ENCODE data around the gene LHFPL2. TPM values are rescaled to one million over a fixed set of nuclear protein-coding genes. Genes with fewer than 3 reads are reported as not detected.

LHFPL2 gene
- total and polyA plus RNA-seq, 2 donors (not counting 1 experiment from before 2014, with no cell fraction given): 3.8 to 35.5 TPM

GRCh38 chr5:78633700-78634099 is 14.9 kb downstream of the LHFPL2 start:
- Histone ChIP-seq H3K4me3 (ENCODE audit: control extremely low read depth in 1 of 5, extremely low read depth in 1 of 5, insufficient read depth in 1 of 5, low read depth in 2 of 5, low read length in 4 of 5) (no peak overlapping the region), H3K36me3 (replicated peaks in 1 of 2; ENCODE audit: control extremely low read depth in 1 of 2, control insufficient read depth in 1 of 2, extremely low read depth in 1 of 2, insufficient read depth in 2 of 2, low read length in 1 of 2) (peaks cover 0 to 10% of the 10 kb centered on the region in 2 experiments), H3K27me3 (replicated peaks in 1 of 4; ENCODE audit: control extremely low read depth in 1 of 4, control insufficient read depth in 3 of 4, insufficient read depth in 4 of 4, low read length in 3 of 4) (no peaks in the 10 kb centered on the region), H4K20me1 (ENCODE audit: control insufficient read depth, insufficient read depth, low read length, poor library complexity, severe bottlenecking) (no peaks in the 10 kb centered on the region), H3K27ac (ENCODE audit: low read length in 2 of 2) (no peak overlapping the region), H3K9me3 (ENCODE audit: control extremely low read depth in 1 of 3, control insufficient read depth in 2 of 3, insufficient read depth in 1 of 3, low read length in 2 of 3) (no peaks in the 10 kb centered on the region), H3K79me2 (ENCODE audit: control insufficient read depth, insufficient read depth, low read length) (peaks cover 35% of the 10 kb centered on the region), H3K4me2 (replicated peaks; ENCODE audit: low read depth, low read length, poor library complexity, severe bottlenecking) (no peak overlapping the region), H2AFZ (ENCODE audit: insufficient read depth, low read depth, low read length, poor library complexity, severe bottlenecking) (no peak overlapping the region), H3K4me1 (ENCODE audit: control insufficient read depth in 2 of 2, insufficient read depth in 2 of 2, low read length in 2 of 2) (peaks cover 23 to 31% of the 10 kb centered on the region in 2 donors), H3K9ac (ENCODE audit: low read length) (no peak overlapping the region)
- CTCF ChIA-PET: interaction anchor here (1.0 to 2.0 kb wide), 2 partner anchors 11 to 331 kb away, joined by 3 to 5 read pairs; no protein-coding TSS in a partner anchor
- Mint-ChIP-seq H3K9me3 (ENCODE audit: insufficient read depth) (no peaks in the 10 kb centered on the region), H3K4me1 (peaks cover 28% of the 10 kb centered on the region), H3K27ac (no peak overlapping the region), H3K27me3 (no peaks in the 10 kb centered on the region), H3K4me3 (no peak overlapping the region)
- ATAC-seq (ENCODE audit: low read depth) (no peak), DNase-seq (no peak)
- POLR2A ChIA-PET: no interaction called here
- TF ChIP-seq CTCF (IDR thresholded peaks at IDR 0.05): no peak
- TF ChIP-seq EZH2 (IDR thresholded peaks at IDR 0.05; ENCODE audit: borderline replicate concordance, insufficient read depth, low read depth, low read length, poor library complexity, severe bottlenecking): no peak
- no CpG with 5 or more reads among the region's 2 CpGs for WGBS (ENCODE audit: insufficient coverage)
- intact Hi-C loops (cut with micrococcal nuclease): no loop called here

GRCh38 chr5:78632467-78632866 is 16.1 kb downstream of the LHFPL2 start:
- ATAC-seq (ENCODE audit: low read depth): no peak
- intact Hi-C loops (cut with micrococcal nuclease): no loop called here

More at GRCh38 chr5:78632467-78632866, 16.1 kb downstream of the LHFPL2 start:
- CTCF ChIA-PET: interaction anchor here (2.0 kb wide), 1 partner anchor 332 kb away, joined by 5 read pairs; no protein-coding TSS in a partner anchor
- Mint-ChIP-seq H3K9me3 (ENCODE audit: insufficient read depth) (no peaks in the 10 kb centered on the region), H3K4me1 (peaks cover 39% of the 10 kb centered on the region), H3K27ac (no peak overlapping the region), H3K27me3 (no peaks in the 10 kb centered on the region), H3K4me3 (no peak overlapping the region)
- Histone ChIP-seq H2AFZ (ENCODE audit: insufficient read depth, low read depth, low read length, poor library complexity, severe bottlenecking) (no peak overlapping the region), H3K4me3 (ENCODE audit: control extremely low read depth in 1 of 5, extremely low read depth in 1 of 5, insufficient read depth in 1 of 5, low read depth in 2 of 5, low read length in 4 of 5) (no peak overlapping the region), H3K79me2 (ENCODE audit: control insufficient read depth, insufficient read depth, low read length) (peaks cover 27% of the 10 kb centered on the region), H3K9me3 (ENCODE audit: control extremely low read depth in 1 of 3, control insufficient read depth in 2 of 3, insufficient read depth in 1 of 3, low read length in 2 of 3) (no peaks in the 10 kb centered on the region), H4K20me1 (ENCODE audit: control insufficient read depth, insufficient read depth, low read length, poor library complexity, severe bottlenecking) (no peaks in the 10 kb centered on the region), H3K36me3 (replicated peaks in 1 of 2; ENCODE audit: control extremely low read depth in 1 of 2, control insufficient read depth in 1 of 2, extremely low read depth in 1 of 2, insufficient read depth in 2 of 2, low read length in 1 of 2) (peaks cover 0 to 10% of the 10 kb centered on the region in 2 experiments), H3K4me2 (replicated peaks; ENCODE audit: low read depth, low read length, poor library complexity, severe bottlenecking) (no peak overlapping the region), H3K27me3 (replicated peaks in 1 of 4; ENCODE audit: control extremely low read depth in 1 of 4, control insufficient read depth in 3 of 4, insufficient read depth in 4 of 4, low read length in 3 of 4) (no peaks in the 10 kb centered on the region), H3K27ac (ENCODE audit: low read length in 2 of 2) (no peak overlapping the region), H3K9ac (ENCODE audit: low read length) (no peak overlapping the region), H3K4me1 (ENCODE audit: control insufficient read depth in 2 of 2, insufficient read depth in 2 of 2, low read length in 2 of 2) (peaks cover 36 to 43% of the 10 kb centered on the region in 2 donors)
- no peak for TF ChIP-seq CTCF (IDR thresholded peaks at IDR 0.05)
- no peak for TF ChIP-seq EZH2 (IDR thresholded peaks at IDR 0.05; ENCODE audit: borderline replicate concordance, insufficient read depth, low read depth, low read length, poor library complexity, severe bottlenecking)
- POLR2A ChIA-PET: no interaction called here
- DNase-seq: no peak
- WGBS (ENCODE audit: insufficient coverage): 100% methylated on average over 2 of the region's 2 CpGs
